Stimulated activated CD8-positive, alpha-beta memory T cell treated with anti-CD3 and anti-CD28 coated beads, Interleukin-7, amount 100 ng/mL, for 1 hour (primary cell): ENCODE measurements around the gene UBE2I.

ENCODE experiments used
- DNase-seq, 2 donors: peaks; one replicate each; pipeline ENCODE4 v3.0.0-alpha.2; 2020; ENCODE audit warnings: low read depth in 2 of 2

Gene UBE2I

DNA sequence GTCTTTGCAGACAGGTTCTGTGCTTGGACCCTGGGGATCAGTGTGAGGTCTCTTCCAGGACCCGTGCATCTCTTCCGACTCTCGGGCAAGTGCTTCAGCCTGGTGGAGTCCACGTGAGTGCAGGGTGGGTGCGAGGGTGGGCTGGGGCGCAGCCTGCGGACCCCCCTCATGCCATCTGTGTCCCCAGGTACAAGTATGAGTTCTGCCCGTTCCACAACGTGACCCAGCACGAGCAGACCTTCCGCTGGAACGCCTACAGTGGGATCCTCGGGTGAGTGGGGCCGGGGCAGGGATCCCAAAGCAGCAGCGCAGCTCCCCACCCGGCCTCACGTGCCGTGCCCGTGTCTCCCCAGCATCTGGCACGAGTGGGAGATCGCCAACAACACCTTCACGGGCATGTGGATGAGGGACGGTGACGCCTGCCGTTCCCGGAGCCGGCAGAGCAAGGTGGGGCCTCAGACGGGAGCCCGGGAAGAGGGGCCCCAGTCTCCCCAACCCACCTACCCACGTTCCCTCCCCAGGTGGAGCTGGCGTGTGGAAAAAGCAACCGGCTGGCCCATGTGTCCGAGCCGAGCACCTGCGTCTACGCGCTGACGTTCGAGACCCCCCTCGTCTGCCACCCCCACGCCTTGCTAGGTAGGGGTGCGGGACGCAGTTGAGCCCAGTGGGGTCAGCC lies 52.4 kb downstream of the UBE2I start:
- DNase-seq: no peak

DNA sequence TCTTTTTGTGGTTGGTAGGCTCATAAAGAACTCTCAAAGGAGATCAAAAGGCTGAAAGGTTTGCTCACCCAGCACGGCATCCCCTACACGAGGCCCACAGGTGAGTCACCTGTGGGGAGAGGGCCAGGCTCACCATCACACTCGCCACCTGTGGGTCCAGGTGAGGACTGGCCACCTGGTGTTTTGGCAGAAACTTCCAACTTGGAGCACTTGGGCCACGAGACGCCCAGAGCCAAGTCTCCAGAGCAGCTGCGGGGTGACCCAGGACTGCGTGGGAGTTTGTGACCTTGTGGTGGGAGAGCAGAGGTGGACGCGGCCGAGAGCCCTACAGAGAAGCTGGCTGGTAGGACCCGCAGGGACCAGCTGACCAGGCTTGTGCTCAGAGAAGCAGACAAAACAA lies 53.4 kb downstream of the UBE2I start:
- no peak for DNase-seq

DNA sequence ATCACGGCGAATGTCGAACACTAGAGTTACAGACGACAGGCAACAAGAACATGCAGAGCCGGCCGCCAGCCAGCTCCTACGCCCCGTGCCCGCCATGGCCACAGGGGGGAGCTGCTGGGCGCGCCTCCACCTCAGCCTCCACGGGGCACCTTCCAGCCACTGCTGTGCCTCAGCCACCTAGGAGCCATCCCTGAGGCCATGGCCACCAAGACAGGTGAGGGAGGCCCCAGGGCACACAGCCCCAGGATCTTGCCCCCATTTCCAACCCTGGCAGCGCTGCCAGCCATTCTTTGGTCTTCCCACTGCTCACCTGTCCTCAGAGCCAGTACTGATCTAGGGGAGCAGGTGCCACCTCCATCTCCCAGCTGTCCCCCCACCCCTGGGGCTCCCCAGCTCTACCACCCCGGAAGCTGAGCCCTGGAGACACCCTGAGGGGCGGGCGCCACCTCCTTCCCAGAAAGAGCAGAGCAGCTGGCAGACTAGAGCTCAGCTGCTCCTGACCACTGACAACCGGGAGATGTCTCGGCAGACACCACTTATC lies 54.1 kb downstream of the UBE2I start:
- DNase-seq: peak in 1 of 2 donors; percentile 43

DNA sequence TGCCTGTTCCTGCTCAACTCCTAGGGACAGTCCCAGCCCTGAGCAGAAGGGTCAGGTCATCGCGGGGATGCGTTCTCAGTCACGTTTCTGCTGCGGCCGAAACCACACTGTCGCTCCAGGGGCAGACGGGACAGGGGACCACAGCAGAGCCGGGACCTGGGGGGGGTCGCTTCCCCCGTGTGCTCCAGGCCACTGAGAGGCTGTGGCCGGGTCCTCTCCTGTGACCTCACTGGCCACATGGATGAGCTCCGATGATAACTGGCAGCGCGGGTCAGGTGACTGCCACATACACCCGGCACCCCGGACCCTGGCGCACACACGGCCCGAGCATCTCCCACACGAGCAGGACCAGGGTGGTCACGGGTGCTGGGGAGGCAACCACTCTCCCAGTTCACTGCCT lies 55.1 kb downstream of the UBE2I start:
- no peak for DNase-seq

DNA sequence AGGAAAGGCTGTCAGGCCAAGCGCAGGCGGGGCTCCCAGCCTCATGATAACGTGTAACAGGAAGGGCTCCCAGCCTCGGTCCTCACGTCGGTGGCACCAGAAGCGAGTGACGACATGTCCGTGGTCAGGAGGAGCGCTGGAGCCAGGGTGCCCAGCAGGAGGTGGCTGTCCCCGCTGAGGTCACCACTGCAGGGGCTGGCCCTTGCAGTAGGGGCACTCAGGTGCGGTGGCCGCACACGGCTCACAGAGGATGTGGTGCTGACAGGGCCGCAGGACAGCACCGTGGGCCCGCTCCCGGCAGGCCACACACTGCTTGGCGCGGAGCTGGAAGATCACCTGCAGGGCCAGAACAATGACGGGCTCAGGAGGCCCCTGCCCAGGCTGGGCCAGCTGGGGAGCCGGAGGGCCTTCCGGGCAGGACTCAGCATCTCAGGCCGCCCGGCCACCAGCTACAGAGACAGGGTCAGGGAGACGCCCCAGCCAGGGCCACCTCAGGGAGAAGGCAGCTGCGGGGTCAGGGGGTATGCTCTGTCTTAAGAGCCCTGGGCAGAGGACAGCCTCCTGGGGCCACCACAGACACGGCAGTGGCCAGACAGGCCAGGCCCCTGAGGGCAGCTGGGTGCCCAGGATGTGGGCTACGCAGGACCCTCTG lies 56.8 kb downstream of the UBE2I start:
- no peak for DNase-seq

DNA sequence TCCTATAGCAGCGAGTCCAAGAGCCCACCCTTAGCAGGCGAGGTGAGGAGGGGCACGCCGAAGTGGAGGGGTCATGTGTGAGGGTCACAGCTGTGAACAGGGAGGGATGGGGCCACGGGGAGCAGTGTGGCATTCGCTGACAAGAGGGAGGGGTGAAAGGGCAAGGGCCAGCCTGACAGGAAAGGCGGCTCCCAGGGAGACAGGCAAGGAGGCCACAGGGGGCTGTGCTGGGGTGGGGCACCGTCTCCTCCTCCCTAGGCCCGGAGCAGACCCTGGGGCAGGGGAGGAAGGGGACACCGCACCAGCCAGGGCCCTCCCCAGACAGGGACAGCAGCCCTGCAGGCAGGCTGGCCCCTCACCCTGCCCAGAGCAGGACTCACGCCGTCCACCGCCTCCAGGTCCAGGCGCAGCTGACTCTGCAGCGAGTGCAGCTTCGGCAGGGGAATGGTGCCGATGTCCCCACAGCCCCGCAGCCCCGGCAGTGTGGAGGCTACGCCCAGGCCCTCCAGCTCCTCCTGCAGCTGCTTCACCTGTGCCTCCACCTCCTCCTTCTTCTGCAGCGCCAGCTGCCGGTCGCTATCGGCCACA lies 57.4 kb downstream of the UBE2I start:
- no peak for DNase-seq

DNA sequence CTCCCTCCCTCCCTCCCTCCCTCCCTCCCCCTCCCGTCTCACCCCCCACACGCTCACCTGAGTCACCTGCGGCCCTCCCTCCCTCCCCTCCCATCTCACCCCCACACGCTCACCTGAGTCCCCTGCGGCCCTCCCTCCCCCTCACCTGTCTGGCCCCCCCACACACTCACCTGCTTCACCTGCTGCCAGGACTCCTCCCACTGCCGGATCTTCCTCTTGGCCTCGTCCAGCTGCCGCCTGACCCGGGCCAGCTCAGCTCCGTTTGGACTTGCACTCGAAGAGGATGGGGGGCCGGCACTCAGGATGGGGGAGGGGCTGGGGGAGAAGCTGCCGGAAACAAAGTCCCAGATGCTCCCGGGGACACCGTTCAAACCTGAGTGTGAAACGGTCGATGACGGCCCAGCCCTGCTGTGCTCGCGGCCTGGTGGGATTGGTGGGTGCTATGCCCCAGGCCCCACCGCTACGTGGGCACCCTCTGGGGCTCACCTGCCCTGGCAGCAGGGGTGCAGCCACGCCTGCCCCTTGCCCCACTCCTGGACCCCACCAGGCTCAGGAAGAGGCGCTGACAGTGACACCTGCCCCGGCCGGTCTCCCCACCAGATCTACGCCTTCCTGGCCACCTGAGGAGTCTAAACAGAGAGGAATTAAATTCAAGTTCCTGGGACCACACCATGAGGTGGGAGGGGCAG lies 58.2 kb downstream of the UBE2I start:
- no peak for DNase-seq

DNA sequence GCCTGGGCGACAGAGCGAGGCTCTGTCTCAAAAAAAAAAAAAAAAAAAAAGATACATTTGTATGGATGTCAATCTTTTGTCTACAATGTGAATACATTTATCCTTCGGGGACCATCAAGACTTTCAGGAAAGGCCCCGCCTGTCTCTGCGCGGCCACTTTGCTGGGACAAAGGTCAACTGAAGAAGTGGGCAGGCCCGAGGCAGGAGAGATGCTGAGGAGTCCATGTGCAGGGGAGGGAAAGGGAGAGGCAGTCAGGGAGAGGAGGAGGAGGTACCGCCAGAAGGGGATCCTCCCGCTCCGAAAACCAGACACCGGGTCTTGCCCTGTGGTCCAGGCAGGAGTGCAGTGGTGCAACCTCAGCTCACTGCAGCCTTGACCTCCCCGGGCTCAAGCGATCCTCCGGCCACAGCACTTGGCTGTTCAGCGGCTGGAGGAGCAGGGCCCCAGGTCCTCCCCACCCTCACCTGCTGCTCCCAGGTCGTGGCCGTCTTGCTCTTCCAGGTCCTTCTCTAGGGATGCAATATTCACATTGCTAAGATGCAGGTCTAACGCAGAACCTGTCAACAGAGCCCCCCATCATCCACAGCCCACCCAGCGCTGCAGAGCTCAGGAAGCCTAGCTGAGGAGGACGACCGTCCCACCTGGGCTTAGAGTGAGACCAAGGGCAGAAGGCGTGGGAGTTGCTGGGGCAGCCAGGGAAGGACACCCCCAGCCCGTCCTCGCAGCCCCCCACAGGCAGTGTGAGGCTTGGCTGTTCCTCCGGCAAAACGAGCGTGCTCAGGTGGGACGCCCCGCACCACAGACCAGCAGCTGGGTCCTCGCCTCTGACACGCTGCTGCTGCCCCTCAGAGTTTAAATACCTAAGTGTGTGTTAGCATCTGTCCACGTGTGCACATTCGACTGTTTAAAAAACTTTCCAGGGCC lies 61.9 kb downstream of the UBE2I start:
- no peak for DNase-seq

DNA sequence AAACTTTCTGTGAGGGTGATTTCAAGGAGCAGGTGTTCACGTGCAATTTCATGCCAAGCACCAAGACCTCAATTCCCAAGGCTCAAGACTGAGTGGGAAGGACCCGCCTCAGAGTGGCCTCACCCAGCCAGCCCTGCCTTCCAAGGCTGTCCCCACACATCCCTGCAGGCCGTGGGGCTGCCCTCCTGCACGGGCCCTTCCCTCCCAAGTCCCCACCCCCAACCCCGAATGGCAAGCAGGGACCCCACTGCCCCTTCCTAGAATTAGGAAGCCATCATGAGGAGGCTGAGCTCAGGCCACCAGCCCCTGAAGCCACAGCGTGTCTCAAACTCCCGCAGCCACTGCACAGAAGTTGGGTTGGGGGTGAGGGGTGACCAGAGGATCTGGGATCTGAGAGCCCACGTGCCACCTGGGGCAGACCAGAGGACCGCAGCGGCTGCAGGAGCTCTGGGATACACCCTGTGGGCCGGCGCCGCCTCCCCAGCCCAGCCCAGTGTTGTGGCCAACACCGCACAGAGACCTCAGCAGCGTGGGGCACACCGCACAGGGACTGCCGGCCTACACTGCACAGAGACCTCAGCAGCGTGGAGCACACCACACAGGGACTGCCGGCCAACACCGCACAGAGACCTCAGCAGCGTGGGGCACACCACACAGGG lies 63.0 kb downstream of the UBE2I start:
- no peak for DNase-seq

DNA sequence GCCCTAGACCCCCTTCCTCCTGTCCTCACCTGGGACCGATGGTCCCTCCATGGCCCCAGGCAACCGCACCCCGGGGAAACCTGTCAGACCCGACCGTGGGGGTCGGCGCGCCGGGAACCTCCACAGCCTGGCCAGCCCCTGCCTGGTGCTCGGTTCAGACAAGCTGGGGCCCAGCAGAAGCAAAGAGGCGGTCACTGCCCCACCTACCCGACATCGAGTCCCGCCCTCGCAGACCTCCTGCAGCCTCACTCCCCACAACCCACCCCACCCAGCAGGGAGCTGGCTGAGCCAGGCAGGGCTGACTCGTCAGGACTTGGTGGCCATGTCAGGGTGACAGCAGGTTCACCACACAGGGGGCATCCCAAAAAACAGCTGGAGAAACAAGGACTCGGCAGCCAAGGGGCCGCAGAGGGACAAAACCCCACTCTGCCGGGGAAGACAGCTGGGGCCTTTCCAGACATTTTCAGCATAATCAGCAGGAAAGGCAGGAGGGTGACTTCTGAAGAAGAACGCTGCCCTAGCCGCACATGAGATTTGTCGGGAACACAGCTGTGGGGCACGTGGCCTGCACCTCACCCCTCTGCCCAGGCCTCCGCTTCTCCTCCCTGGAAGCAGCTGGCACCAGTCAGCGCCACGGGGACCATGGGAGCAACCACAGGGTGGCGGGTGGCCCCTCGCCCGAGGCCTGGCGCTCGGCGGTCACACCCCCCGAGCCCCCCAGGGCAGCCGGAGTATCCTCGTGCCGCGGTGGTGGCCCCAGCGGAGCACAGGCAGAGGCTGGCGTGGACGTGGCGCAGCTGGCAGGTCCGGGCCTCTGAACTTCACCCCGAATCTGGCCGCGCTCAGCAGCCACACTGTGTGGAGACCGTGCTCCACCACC lies 65.2 kb downstream of the UBE2I start:
- no peak for DNase-seq

DNA sequence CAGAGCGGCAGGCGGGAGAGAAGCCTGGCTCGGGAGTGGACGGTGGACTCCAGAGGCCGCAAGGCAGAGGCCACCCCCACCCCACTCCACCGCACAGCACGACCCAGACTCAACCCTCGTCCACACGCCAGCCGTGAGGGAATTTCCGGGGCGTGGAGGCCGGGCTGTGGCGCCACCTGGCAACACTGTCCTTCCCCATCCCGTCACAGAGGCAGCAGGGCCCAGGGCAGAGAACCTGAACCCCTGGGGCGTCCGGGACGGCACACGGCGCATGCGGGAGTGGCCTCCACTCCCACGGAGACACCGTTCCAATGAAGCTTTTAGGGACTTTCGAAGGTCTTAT lies 65.8 kb downstream of the UBE2I start:
- no peak for DNase-seq

DNA sequence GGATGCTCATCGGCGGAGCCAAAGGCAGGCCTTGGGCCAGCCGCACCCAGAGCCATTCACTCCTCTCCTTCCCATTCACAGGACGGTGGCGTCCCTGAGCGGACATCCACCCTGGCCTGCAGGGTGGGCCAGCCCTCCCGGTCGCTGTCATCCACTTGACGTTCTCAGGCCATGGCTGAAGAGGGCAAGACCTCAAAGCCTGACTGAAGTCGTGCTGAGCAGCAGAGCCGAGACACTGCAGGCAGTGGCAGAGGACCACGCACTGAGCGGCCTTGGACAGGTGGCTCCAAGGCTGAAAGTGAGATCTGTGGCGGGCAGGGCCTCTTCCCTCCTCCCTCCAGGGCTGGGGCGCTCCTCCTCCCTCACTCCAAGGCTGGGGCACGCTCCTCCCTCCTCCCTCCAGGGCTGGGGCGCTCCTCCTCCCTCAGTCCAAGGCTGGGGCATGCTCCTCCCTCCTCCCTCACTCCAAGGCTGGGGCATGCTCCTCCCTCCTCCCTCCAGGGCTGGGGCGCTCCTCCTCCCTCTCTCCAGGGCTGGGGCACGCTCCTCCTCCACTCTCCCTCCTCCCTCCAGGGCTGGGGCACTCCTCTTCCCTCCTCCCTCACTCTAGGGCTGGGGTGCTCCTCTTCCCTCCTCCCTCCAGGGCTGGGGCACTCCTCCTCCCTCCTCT lies 66.4 kb downstream of the UBE2I start:
- no peak for DNase-seq
